HG03159 (cell line): Measurements from ENCODE around the gene RXRA.

Source experiments
- ATAC-seq: cut with Tn5 transposase; IDR thresholded peaks from one replicate; pipeline ENCODE4 v1.9.1; 2021; ENCODE audit warnings: mild to moderate bottlenecking, moderate library complexity; ENCODE audit not compliant: unreplicated experiment

The RXRA gene

GRCh38 chr9:134349936-134350335 lies 23.7 kb downstream of the RXRA start:
- no peak for ATAC-seq

DNA sequence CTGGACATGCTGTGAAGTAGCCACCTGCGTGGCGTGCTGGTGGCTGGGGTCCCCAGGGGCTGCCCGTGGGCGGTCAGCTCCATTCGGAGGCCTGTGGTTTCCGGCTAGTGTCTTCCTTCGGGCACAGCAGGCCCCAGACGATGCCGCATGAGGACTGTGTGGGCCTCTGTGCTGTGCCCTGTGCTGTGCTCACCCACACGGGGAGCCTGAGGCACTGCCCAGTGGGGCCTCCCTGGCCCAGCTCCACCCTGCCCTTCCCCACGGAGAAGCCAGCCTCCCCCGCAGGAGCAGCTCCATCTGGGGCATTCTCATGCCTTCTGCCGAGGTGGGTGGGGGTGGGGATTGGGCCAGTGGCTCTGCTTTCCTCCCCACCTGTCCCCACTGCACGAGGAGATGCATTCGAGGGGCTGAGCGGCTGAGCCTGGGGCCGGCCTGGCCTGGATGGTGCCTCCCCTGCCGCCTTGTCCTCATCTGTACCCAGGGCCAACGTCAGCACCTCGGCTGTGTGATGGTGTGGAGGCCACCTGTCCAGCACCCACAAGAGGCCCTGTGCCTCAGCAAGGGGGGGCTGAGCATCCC lies 24.2 kb downstream of the RXRA start:
- ATAC-seq, result no peak

DNA sequence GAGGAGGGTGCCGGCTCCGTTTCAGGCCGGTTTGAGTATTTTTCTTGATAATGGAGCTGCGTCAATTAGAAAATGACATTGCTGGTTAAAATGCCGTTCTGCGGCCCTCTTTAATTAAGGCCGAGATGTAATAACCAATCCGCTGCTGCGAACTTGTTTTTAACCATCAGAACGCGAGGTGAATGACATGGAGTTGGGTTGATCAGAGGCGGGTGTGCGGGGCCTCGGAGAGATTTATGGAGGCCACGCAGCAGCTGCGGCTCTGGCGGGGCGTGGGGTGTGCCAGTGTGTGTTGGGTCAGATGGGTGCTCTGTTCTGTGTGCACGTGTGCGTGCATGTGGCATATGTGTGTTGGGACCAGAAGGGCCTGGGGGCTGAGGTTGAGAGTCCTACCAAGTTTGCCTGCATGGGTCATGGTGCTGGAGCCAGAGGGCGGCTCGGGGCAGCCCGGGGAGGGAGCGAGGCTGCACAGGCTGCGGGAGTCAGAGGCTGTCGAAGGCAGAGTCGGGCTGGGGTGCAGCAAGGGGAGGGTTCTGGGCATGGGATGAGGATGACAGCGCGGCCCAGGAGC lies 25.4 kb downstream of the RXRA start:
- no peak for ATAC-seq

DNA sequence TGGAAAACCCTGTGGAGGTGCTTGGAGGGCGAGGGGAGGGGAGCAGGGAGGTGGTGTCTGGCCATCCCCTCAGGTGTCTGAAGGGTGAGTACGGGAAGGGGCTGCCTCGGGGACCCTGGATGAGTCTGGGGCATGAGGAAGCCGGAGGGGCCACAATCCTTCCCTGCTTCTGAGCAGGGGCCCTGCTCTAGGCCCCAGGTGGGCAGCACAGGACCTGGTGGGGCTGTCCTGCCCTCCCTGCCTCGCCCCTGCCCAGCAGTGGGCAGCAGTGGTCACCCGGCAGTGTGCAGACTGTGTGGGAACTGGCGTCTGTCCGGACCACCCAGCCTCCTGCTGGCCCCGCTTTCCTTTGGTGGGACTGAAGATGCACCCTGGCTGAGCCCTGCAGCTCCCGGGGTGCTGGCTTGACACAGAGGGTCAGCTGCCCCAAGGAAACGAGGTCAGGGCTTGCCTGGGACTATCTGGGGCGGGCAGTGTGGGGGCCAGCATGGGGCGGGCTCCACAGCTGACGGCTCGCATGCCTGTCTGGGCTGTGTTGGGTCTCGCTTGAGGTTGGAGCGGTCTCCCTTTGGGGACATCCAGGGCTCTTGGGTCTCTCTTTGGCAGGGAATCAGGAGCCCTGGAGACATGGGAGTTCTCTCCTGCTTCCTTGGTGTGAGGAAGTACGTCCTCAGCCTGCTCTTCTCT lies 26.1 kb downstream of the RXRA start:
- no peak for ATAC-seq

DNA sequence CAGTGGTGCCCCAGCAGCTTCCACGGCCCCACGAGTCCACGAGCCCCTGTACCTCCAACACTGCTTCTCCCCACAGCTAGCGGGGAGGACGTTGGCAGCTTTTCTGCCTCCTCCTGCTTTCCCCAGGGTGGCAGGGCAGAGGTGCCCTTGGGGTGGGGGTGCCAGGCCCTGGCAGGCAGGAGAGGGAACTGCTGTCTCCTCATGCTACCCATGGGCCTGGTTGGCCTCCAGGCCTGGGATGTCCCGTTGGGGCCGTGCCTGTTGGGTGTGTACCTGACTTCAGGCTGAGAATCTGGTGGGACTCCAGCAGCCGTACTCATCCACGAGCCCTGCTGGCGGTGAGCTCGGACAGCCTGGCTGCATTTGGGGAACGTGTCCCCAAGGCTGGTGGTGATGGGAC lies 27.3 kb downstream of the RXRA start:
- no peak for ATAC-seq

GRCh38 chr9:134355158-134355557 lies 28.9 kb downstream of the RXRA start:
- no peak for ATAC-seq

DNA sequence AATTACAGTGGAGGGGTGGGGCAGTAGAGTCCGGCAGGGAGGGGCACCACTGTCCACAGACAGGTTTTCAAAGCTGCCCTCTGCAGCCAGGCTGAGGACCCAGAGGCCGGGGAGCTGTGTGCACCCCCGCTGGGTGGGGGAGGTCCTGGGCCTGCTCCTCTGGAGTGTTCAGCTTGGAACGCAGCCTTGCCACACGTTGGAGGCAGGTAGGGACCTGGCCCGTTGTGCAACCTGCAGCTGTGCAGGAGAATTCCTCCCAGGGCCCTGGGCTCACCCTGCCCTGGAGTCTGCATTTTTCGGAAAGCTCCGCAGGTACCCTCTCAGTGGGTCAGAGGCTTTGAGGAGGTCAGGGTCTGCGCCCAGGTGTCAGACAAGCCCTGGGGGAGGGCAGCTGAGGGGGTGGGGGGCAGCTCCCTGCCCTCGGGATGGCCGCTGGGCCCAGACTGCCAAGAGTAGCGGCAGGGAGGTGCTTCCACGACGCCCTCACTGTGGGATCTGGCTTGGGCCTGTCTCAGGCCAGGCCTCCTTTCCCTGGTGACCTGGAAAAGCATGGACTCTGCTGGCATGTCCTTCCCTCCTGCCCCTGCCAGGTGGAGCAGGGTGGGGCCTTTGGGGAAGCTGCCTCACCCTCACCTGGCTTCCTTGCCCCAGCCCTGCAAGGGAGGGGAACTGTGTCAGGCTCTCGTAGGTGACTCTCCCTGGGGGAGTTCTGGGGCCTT lies 29.5 kb downstream of the RXRA start:
- ATAC-seq, result no peak

DNA sequence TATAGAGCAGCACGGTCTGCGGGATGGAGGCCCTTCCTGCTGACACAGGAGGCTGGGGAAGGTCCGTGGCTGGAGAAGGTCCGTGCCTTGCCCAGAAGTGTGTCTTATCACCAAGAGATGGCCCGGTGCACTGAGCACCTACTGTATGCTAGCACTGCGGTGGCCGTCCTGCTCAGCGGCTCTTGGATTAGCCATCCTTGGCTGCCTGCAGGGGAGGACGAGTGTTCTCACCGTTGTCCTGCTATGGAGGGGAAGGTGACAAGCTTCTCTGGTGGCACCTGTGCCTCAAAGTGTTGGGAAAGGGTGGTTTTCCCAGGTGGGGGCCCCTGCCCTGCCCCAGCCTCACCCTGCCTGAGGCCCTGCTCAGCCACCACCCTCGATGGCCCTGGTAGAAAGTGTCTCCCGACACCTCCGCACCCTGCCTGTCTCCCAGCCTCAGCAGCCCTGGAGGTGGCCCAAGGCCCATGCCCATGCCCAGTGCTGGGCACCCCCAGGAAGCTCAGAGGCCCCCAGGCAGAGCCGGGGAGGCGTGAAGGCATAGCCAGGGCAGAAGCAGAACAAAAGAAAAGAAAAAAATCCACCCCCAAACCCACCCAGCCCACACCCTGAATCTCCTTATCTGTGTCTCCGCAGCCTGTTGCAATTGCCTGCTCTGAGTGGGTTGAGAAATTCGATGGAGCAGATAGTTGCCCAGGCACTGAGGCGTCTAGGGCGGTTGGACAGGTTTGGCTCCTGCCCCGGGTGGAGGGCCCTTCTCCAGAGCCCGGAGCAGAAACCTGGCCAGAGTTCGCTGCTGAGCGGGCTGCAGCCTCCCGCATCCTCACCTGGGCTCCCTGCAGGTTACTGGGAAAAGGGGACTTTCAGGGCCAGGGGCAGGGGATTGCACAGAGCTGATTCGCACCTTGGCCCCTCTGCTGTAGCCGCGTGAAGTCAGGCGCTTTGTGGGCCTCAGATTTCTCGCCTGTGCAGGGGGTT lies 30.5 kb downstream of the RXRA start:
- ATAC-seq, result no peak

GRCh38 chr9:134357631-134358025 lies 31.4 kb downstream of the RXRA start:
- ATAC-seq, result no peak

DNA sequence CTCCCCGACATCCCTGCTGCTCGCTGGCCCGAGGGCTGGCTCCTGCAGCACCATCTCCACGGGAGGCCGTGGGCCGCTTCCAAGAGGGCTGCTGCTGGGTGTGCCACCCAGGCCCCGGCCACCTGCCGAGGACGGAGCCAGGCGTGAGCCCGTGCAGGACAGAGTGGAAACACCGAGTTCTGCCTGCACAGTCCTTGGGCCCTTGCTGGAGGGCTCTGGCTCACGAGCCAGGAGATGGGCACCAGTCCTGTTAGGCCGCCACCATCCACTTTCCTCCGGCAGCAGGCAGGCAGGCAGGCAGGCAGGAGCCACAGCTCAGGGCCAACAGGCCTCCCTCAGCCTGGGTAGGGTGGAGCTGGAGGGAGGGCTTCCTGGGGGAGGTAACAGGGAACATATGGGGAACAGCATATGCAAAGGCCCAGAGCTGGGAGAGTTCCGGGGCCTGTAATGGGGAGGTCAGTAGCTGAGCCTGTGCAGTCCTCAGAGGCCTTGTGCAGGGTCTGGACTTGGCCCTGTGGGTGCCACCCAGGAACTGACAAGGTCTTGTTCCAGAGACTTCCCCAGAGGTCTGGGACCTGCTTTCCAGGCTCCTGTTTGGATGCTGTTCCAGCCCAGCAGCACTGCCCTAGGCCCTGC lies 31.9 kb downstream of the RXRA start:
- no peak for ATAC-seq

- no peak for ATAC-seq
Observed at GRCh38 chr9:134358662-134359319, 32.5 kb downstream of the RXRA start.

GRCh38 chr9:134359493-134360179 lies 33.4 kb downstream of the RXRA start:
- ATAC-seq, result no peak

GRCh38 chr9:134360180-134360759 lies 34.0 kb downstream of the RXRA start:
- no peak for ATAC-seq

DNA sequence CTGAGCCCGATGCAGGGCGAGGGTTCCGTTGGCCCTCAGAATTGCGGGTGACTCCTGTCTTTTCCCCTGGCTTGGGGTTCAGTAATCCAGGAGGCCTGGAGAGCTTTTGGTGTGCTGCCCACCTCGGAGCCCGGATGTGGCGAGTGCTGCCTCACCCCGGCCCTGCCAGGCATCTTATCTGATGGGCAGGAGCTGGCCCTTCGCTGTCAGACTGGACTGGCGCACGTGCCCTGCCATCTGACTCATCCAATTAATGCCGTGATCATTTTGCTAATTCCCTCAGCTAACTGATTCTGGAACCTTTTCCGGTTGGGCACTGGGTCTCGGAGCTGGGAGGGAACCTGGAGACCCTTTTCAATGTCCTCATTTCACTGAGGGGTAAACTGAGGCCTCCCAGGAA lies 34.6 kb downstream of the RXRA start:
- no peak for ATAC-seq

- no peak for ATAC-seq
Observed at GRCh38 chr9:134361426-134361825, 35.2 kb downstream of the RXRA start.

- no peak for ATAC-seq
Observed at GRCh38 chr9:134361843-134362414, 35.7 kb downstream of the RXRA start.

DNA sequence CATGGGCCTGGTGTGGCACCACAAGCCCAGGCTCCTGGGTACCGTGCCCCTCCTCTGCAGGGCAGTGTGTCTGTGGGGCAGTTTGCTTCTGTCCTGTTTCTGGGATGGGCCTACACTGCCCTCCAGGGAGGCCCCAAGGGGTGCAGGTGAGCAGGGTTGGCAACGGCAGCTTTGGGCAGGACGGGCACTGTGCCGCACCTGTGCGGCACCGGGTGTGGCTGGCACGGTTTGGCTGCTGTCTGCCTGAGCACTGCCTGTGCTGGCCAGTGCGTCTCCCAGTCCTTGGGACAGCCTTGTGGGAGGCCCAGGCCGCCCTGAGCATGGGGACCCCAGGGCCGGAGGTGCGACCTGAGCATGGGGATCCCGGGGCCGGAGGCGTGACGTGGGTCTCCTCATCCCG lies 37.2 kb downstream of the RXRA start:
- ATAC-seq, result no peak

GRCh38 chr9:134364391-134365114 lies 38.3 kb downstream of the RXRA start:
- no peak for ATAC-seq
